ENCODE data around the gene USP13.

GRCh38 chr3:179713643-179714090, 60.8 kb downstream of the USP13 start:
- TF ChIP-seq, protein P1, sequence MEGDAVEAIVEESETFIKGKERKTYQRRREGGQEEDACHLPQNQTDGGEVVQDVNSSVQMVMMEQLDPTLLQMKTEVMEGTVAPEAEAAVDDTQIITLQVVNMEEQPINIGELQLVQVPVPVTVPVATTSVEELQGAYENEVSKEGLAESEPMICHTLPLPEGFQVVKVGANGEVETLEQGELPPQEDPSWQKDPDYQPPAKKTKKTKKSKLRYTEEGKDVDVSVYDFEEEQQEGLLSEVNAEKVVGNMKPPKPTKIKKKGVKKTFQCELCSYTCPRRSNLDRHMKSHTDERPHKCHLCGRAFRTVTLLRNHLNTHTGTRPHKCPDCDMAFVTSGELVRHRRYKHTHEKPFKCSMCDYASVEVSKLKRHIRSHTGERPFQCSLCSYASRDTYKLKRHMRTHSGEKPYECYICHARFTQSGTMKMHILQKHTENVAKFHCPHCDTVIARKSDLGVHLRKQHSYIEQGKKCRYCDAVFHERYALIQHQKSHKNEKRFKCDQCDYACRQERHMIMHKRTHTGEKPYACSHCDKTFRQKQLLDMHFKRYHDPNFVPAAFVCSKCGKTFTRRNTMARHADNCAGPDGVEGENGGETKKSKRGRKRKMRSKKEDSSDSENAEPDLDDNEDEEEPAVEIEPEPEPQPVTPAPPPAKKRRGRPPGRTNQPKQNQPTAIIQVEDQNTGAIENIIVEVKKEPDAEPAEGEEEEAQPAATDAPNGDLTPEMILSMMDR (IDR thresholded peaks at IDR 0.05), result no peak
- no peak for TF ChIP-seq POLR2AphosphoS5 (IDR thresholded peaks at IDR 0.05)
